K562 (cell line): Measurements from ENCODE around the gene CNOT11. TPM values are rescaled to one million over a fixed set of nuclear protein-coding genes. Genes with fewer than 3 reads are reported as not detected.

Experiments used
- ATAC-seq: fragments of 200-7000 bp; cut with Tn5 transposase; 3 replicates; pipeline ENCODE4 v1.9.1; 2020; ENCODE audit warnings: moderate library complexity
- BruUV-seq: library from RNA; stranded (reverse); fragments of 400-500 nt; replicated peaks from 2 replicates; lab custom pipeline; 2021; lab: Mats Ljungman, UMichigan
- CTCF ChIA-PET: fragments of 300-600 bp; formaldehyde crosslinking; extraction: SDS; loops from one replicate; lab custom pipeline; 2021; ENCODE audit warnings: low intra/inter-chr PET ratio; lab: Yijun Ruan, JAX
- POLR2A ChIA-PET: fragments of 300-600, 350-650 bp; sonication (Branson Sonifier 250); formaldehyde crosslinking; extraction: SDS; loops from one replicate; lab custom pipeline; 2021; ENCODE audit warnings: antibody characterized with exemption, inconsistent platforms; lab: Yijun Ruan, JAX
- DNase-seq, 4 experiments: peaks; one replicate each; pipeline versions ENCODE4 v3.0.0 to v3.0.0-alpha.2; 2011 to 2018; ENCODE audit warnings: low spot score in 3 of 4, mixed read lengths in 3 of 4; ENCODE audit errors: extremely low read depth in 1 of 4
- FAIRE-seq: peaks from 2 replicates; lab custom pipeline; 2011; peaks lifted over from hg19 to GRCh38; lab: Jason Lieb, UNC
- H2AFZ ChIP-seq: 2 replicates; pipeline ENCODE4 v1.6.0; 2011; ENCODE audit warnings: low read depth, low read length, control low read depth, inconsistent platforms
- H3K27ac ChIP-seq: fragments of 200-600 bp; 3 replicates; pipeline ENCODE4 v1.8.0; 2011; ENCODE audit warnings: low read depth, mild to moderate bottlenecking, control low read depth, inconsistent platforms, low read length, moderate library complexity, mixed read lengths; ENCODE audit errors: extremely low read depth
- H3K27me3 ChIP-seq, 2 experiments: fragments of 300-600 bp in 1 of 2; 2 replicates in 1 of 2; 3 replicates in 1 of 2; pipeline versions ENCODE4 v1.6.0 to v1.8.0; 2011; ENCODE audit warnings: inconsistent platforms in 2 of 2, low read length in 2 of 2, mild to moderate bottlenecking in 1 of 2, mixed read lengths in 1 of 2, moderate library complexity in 1 of 2; ENCODE audit not compliant: control insufficient read depth in 2 of 2, insufficient read depth in 2 of 2
- H3K36me3 ChIP-seq: fragments of 300-600 bp; 3 replicates; pipeline ENCODE4 v1.8.0; 2011; ENCODE audit warnings: mild to moderate bottlenecking, low read length, inconsistent platforms; ENCODE audit not compliant: control insufficient read depth, insufficient read depth
- H3K4me1 ChIP-seq, 2 experiments: fragments of 200-600 bp in 1 of 2; replicated peaks in 1 of 2; 2 replicates in 1 of 2; 3 replicates in 1 of 2; pipeline versions ENCODE4 v1.5.1 to v1.8.0; 2011; ENCODE audit warnings: inconsistent platforms in 2 of 2, low read length in 2 of 2, mild to moderate bottlenecking in 1 of 2, mixed read lengths in 1 of 2, moderate library complexity in 1 of 2; ENCODE audit not compliant: control insufficient read depth in 2 of 2, insufficient read depth in 2 of 2
- H3K4me2 ChIP-seq: 2 replicates; pipeline ENCODE4 v1.6.1; 2011; ENCODE audit warnings: low read length, control low read depth, inconsistent platforms, mixed read lengths; ENCODE audit not compliant: insufficient read depth
- H3K4me3 ChIP-seq: fragments of 200-600 bp; sonication (generic), shearing (Covaris generic); 2 replicates; pipeline ENCODE4 v1.5.1; 2016; ENCODE audit warnings: control low read depth, inconsistent platforms
- H3K79me2 ChIP-seq: fragments of 200-600 bp; 3 replicates; pipeline ENCODE4 v1.8.0; 2011; ENCODE audit warnings: low read length, inconsistent platforms; ENCODE audit not compliant: control insufficient read depth, insufficient read depth
- H3K9ac ChIP-seq, 2 experiments: 2 replicates each; pipeline versions ENCODE4 v1.6.0 to v1.6.1; 2011; ENCODE audit warnings: low read depth in 2 of 2, low read length in 2 of 2, control low read depth in 1 of 2, inconsistent platforms in 1 of 2, mild to moderate bottlenecking in 1 of 2, mixed read lengths in 1 of 2; ENCODE audit not compliant: insufficient read depth in 1 of 2
- H3K9me1 ChIP-seq: one replicate; pipeline ENCODE4 v1.6.0; 2011; ENCODE audit warnings: inconsistent platforms, mild to moderate bottlenecking, low read length, moderate library complexity; ENCODE audit not compliant: control insufficient read depth, insufficient read depth
- H3K9me3 ChIP-seq: replicated peaks from 2 replicates; pipeline ENCODE4 v1.5.1; 2011; ENCODE audit warnings: low read depth, low read length, inconsistent platforms; ENCODE audit not compliant: control insufficient read depth, insufficient read depth
- H4K20me1 ChIP-seq: replicated peaks from 2 replicates; pipeline ENCODE4 v1.6.1; 2011; ENCODE audit warnings: low read length, inconsistent platforms, mixed read lengths; ENCODE audit not compliant: control insufficient read depth, insufficient read depth
- CXXC5 ChIP-seq: fragments of 250-450 bp; sonication (Bioruptor Pico); IDR thresholded peaks from 2 replicates; pipeline ENCODE4 v1.8.0; 2022; ENCODE audit warnings: inconsistent platforms, mild to moderate bottlenecking, moderate library complexity
- LCOR ChIP-seq: sonication (generic); formaldehyde crosslinking; IDR thresholded peaks from 2 replicates; pipeline ENCODE4 v1.8.0; 2022; ENCODE audit warnings: mild to moderate bottlenecking, missing genetic modification reagents
- MCM2 ChIP-seq: fragments of 450-650 bp; IDR thresholded peaks from 2 replicates; pipeline ENCODE4 v1.6.1; 2017; ENCODE audit warnings: low read depth, mild to moderate bottlenecking
- MCM7 ChIP-seq, 2 experiments: fragments of 450-650 bp; IDR thresholded peaks; 2 replicates each; pipeline ENCODE4 v1.6.1; 2016 to 2018
- NONO ChIP-seq, 2 experiments: fragments of 200-400 bp in 1 of 2; fragments of 450-650 bp in 1 of 2; formaldehyde crosslinking in 1 of 2; IDR thresholded peaks; 2 replicates each; pipeline ENCODE4 v1.6.1; 2017; ENCODE audit warnings: low read depth in 2 of 2, mild to moderate bottlenecking in 2 of 2, moderate library complexity in 2 of 2, low read length in 1 of 2
- NRF1 ChIP-seq, 2 experiments: fragments of 450-650 bp; IDR thresholded peaks in 1 of 2; conservative IDR thresholded peaks in 1 of 2; 2 replicates each; pipeline ENCODE4 v1.6.1; 2014; ENCODE audit warnings: mild to moderate bottlenecking in 2 of 2
- POLR2AphosphoS2 ChIP-seq: IDR thresholded peaks from 2 replicates; pipeline ENCODE4 v1.6.1; 2012; ENCODE audit warnings: low read length, improper control_type of control experiment
- POLR2AphosphoS5 ChIP-seq: IDR thresholded peaks from 2 replicates; pipeline ENCODE4 v1.6.1; 2011; ENCODE audit warnings: mild to moderate bottlenecking, low read depth, low read length, moderate library complexity; ENCODE audit not compliant: control insufficient read depth, insufficient read depth
- RAD51 ChIP-seq: fragments of 450-650 bp; IDR thresholded peaks from 2 replicates; pipeline ENCODE4 v1.7.1; 2016; ENCODE audit warnings: low read depth, mild to moderate bottlenecking, borderline replicate concordance
- TRIM25 ChIP-seq: fragments of 450-650 bp; IDR thresholded peaks from 2 replicates; pipeline ENCODE4 v1.7.0; 2016; ENCODE audit warnings: borderline replicate concordance
- ZC3H11A ChIP-seq: IDR thresholded peaks from 2 replicates; pipeline ENCODE4 v1.6.1; 2012; ENCODE audit warnings: low read depth, low read length, improper control_type of control experiment
- ZNF280B ChIP-seq: fragments of 250-450 bp; sonication (Bioruptor Pico); IDR thresholded peaks from 2 replicates; pipeline ENCODE4 v1.5.1; 2021; ENCODE audit warnings: mild to moderate bottlenecking
- ZNF316 ChIP-seq: fragments of 450-650 bp; IDR thresholded peaks from 2 replicates; pipeline ENCODE4 v1.6.1; 2016
- ZNF644 ChIP-seq: fragments of 200-800 bp; sonication (Bioruptor generic); IDR thresholded peaks from 2 replicates; pipeline ENCODE4 v1.6.1; 2016; ENCODE audit warnings: low read depth, missing genetic modification characterization, missing compliant biosample characterization
- WGBS: fragments of 100-300 bp; shearing (Covaris generic); methylation state at CpG from one replicate; pipeline ENCODE4 v1.1.6; 2016; ENCODE audit warnings: low coverage, mixed read lengths; ENCODE audit not compliant: insufficient coverage; ENCODE audit errors: missing lambda C conversion rate; 5-methylcytosine and 5-hydroxymethylcytosine counted together
- in situ Hi-C: fragments of 300-500 bp; cut with MboI; formaldehyde crosslinking; loops from 4 replicates; pipeline ENCODE4 v1.15.0; 2018; ENCODE audit warnings: inconsistent platforms, mixed read lengths
- intact Hi-C: fragments of 100-400 bp; cut with micrococcal nuclease; formaldehyde crosslinking; loops from 2 replicates; pipeline ENCODE4 v1.14.2; 2022
- polyA plus RNA-seq, 8 experiments: library from polyadenylated mRNA; depleted of rRNA in 4 of 8; stranded (reverse) in 5 of 8; unstranded in 3 of 8; fragments of >200 nt; fragmentation: Nextera tagmentation in 2 of 8; fragmentation: Illumina TruSeq in 1 of 8; extraction: Ambion mirVana in 2 of 8; extraction: Trizol in 1 of 8; gene quantifications; 2 replicates each; pipeline versions ENCODE4 v1.2.1 to v1.2.3, GENCODE V29; 2011 to 2014; ENCODE audit warnings: inconsistent platforms in 1 of 8, missing spikeins in 1 of 8
- total RNA-seq, 7 experiments: library from RNA; depleted of rRNA in 6 of 7; stranded (reverse); fragments of >200 nt in 6 of 7; fragmentation: Illumina TruSeq in 2 of 7; extraction: Trizol in 2 of 7; gene quantifications; 2 replicates each; pipeline versions ENCODE4 v1.2.1 to v1.2.3, GENCODE V29; 2011 to 2021; ENCODE audit warnings: low replicate concordance in 1 of 7

The CNOT11 gene
- total and polyA plus RNA-seq, 9 of the 15 experiments (the other 6 are each of a cell fraction or from before 2014, with no cell fraction given), result 12.7 to 163 (median 64.2) TPM

GRCh38 chr2:101302016-101302415 lies 49.3 kb downstream of the CNOT11 start:
- no TSS peak for BruUV-seq
- no peak overlapping the region for H3K4me3 ChIP-seq
- H3K4me1 ChIP-seq, result peaks cover 0 to 20% of the 10 kb centered on the region in 2 experiments; a peak in 3 of 5 replicates
- POLR2A ChIA-PET, result no interaction called here
- H3K79me2 ChIP-seq, result peaks cover 97% of the 10 kb centered on the region
- H3K4me2 ChIP-seq, result no peak overlapping the region
- no peak for FAIRE-seq
- CTCF ChIA-PET, result no interaction called here
- intact Hi-C loops, result no loop called here
- H3K27ac ChIP-seq, result no peak overlapping the region
- WGBS, result 75% methylated on average over 4 of the region's 4 CpGs
- DNase-seq, result no peak
- in situ Hi-C loops, result no loop called here
- TF ChIP-seq ZNF644 (no peak), POLR2AphosphoS5 (no peak)
- TF ChIP-seq, all 486 proteins: peak for 0
- Histone ChIP-seq H3K36me3 (peaks cover 48% of the 10 kb centered on the region), H3K27me3 (no peaks in the 10 kb centered on the region), H3K9ac (no peak overlapping the region), H3K9me3 (no peaks in the 10 kb centered on the region), H4K20me1 (peaks cover 28% of the 10 kb centered on the region), H3K9me1 (no peaks in the 10 kb centered on the region), H2AFZ (no peak overlapping the region)
- ATAC-seq, result no peak

GRCh38 chr2:101303688-101304087 lies 51.0 kb downstream of the CNOT11 start:
- H3K27me3 ChIP-seq, result no peaks in the 10 kb centered on the region
- H3K9me3 ChIP-seq, result no peaks in the 10 kb centered on the region
- no peak for DNase-seq
- no peak overlapping the region for H2AFZ ChIP-seq
- in situ Hi-C loops (no loop called here), intact Hi-C loops (no loop called here)
- ATAC-seq, result no peak
- H3K4me2 ChIP-seq, result no peak overlapping the region
- BruUV-seq, result no TSS peak
- H3K27ac ChIP-seq, result no peak overlapping the region
- H3K36me3 ChIP-seq, result peaks cover 48% of the 10 kb centered on the region
- POLR2A ChIA-PET, result no interaction called here
- peaks cover 12 to 21% of the 10 kb centered on the region in 2 experiments; a peak in 4 of 5 replicates for H3K4me1 ChIP-seq
- no peaks in the 10 kb centered on the region for H3K9me1 ChIP-seq
- H3K4me3 ChIP-seq, result no peak overlapping the region
- H3K79me2 ChIP-seq, result peaks cover 99% of the 10 kb centered on the region
- CTCF ChIA-PET, result no interaction called here
- H3K9ac ChIP-seq, result no peak overlapping the region
- peaks cover 30% of the 10 kb centered on the region for H4K20me1 ChIP-seq
- no peak for FAIRE-seq
- 95% methylated on average over 1 of the region's 1 CpG for WGBS
- TF ChIP-seq NRF1 (conservative IDR thresholded peaks at IDR 0.05 in 1 of 2, IDR thresholded peaks at IDR 0.05 in 1 of 2) (no peak), MCM7 (IDR thresholded peaks at IDR 0.05) (no peak), ZNF280B (CRISPR knock-in tag) (no peak), TRIM25 (no peak), ZNF316 (no peak), CXXC5 (CRISPR knock-in tag) (no peak), NONO (IDR thresholded peaks at IDR 0.05; ENCODE audit: low read depth in 2 of 2, low read length in 1 of 2) (no peak), RAD51 (no peak), ZC3H11A (no peak), LCOR (no peak), POLR2AphosphoS2 (no peak), MCM2 (no peak)
